ENCODE measurements around the gene SHC3.

Gene SHC3

GRCh38 chr9:89049646-89050045, 129.0 kb downstream of the SHC3 start:
- DNase-seq: no peak

GRCh38 chr9:89048616-89049015, 130.0 kb downstream of the SHC3 start:
- DNase-seq: no peak

- no peak for DNase-seq
Observed at GRCh38 chr9:89047667-89048066, 131.0 kb downstream of the SHC3 start.

GRCh38 chr9:89046832-89047231, 131.8 kb downstream of the SHC3 start:
- no peak for DNase-seq

- no peak for DNase-seq
Observed at GRCh38 chr9:89044881-89045280, 133.7 kb downstream of the SHC3 start.

GRCh38 chr9:89044104-89044503, 134.5 kb downstream of the SHC3 start:
- DNase-seq: no peak

GRCh38 chr9:89042984-89043383, 135.6 kb downstream of the SHC3 start:
- no peak for DNase-seq

GRCh38 chr9:89039664-89040063, 139.0 kb downstream of the SHC3 start:
- DNase-seq: no peak

GRCh38 chr9:89039104-89039465, 139.5 kb downstream of the SHC3 start:
- no peak for DNase-seq

GRCh38 chr9:89038382-89039103, 140.1 kb downstream of the SHC3 start:
- DNase-seq: no peak

GRCh38 chr9:89037891-89038290, 140.7 kb downstream of the SHC3 start:
- DNase-seq: no peak

- DNase-seq: no peak
Observed at GRCh38 chr9:89037346-89037745, 141.3 kb downstream of the SHC3 start.

- no peak for DNase-seq
Observed at GRCh38 chr9:89036891-89037290, 141.7 kb downstream of the SHC3 start.

- DNase-seq: no peak
Observed at GRCh38 chr9:89036383-89036782, 142.2 kb downstream of the SHC3 start.

- DNase-seq: no peak
Observed at GRCh38 chr9:89032661-89033060, 146.0 kb downstream of the SHC3 start.

- DNase-seq: no peak
Observed at GRCh38 chr9:89032173-89032572, 146.4 kb downstream of the SHC3 start.

- DNase-seq: no peak
Observed at GRCh38 chr9:89029788-89030187, 148.8 kb downstream of the SHC3 start.

- no peak for DNase-seq
Observed at GRCh38 chr9:89026876-89027275, 151.7 kb downstream of the SHC3 start.

GRCh38 chr9:89025553-89025952, 153.1 kb downstream of the SHC3 start:
- DNase-seq: no peak

GRCh38 chr9:89024727-89025126, 153.9 kb downstream of the SHC3 start:
- no peak for DNase-seq

- DNase-seq: no peak
Observed at GRCh38 chr9:89023740-89024139, 154.9 kb downstream of the SHC3 start.

GRCh38 chr9:89022902-89023301, 155.7 kb downstream of the SHC3 start:
- DNase-seq: no peak

GRCh38 chr9:89022001-89022759, 156.4 kb downstream of the SHC3 start:
- no peak for DNase-seq

- DNase-seq: no peak
Observed at GRCh38 chr9:89021154-89021803, 157.3 kb downstream of the SHC3 start.
